ENCODE measurements around the gene CYP4B1.
"Not testable (repeated sequence)": the region's sequence is repeated elsewhere in the genome, so short reads cannot be mapped to it uniquely, and the experiment has no call there.

The CYP4B1 gene

DNA sequence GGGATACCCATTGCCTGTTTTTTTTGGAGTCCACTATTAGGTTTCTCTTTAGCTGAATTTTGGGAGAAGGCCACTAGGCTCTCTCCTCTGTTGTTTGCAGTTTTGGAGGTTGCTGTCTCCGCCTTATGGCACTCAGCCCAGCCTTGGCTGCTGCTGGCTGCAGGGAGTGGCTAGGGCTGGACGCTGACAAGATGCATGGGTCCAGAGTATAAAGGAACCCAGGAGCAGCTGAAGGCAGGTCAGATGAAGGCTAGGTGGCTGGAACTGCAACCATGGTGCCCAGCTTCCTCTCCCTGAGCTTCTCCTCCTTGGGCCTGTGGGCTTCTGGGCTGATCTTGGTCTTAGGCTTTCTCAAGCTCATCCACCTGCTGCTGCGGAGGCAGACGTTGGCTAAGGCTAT is at the start of gene CYP4B1:
CYP4B1 (plus strand) TSS at position 237 of the 400 bp plus-strand sequence; CDS start at position 273, 36 bp downstream.
- DNase-seq: no peak

DNA sequence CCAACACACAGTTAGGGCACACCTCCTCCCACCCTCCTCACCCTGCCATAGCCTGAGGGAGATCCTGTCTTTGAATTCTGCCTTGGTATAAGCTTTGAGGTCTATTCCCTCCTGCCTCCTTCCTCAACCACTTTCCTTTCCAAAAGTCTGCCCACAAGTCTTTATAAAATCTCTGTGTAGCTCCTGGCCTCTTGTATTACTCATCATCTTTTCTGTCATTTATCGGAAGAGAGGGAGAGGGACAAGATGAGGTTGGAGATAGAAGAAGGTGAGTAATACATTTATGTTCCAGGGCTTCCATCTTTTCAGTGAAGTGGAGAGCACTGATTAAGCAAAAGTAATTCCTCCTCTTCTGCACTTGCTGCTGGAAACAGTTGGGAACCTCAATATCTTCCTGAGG is 49.4 kb upstream of the CYP4B1 start:
- DNase-seq: no peak

DNA sequence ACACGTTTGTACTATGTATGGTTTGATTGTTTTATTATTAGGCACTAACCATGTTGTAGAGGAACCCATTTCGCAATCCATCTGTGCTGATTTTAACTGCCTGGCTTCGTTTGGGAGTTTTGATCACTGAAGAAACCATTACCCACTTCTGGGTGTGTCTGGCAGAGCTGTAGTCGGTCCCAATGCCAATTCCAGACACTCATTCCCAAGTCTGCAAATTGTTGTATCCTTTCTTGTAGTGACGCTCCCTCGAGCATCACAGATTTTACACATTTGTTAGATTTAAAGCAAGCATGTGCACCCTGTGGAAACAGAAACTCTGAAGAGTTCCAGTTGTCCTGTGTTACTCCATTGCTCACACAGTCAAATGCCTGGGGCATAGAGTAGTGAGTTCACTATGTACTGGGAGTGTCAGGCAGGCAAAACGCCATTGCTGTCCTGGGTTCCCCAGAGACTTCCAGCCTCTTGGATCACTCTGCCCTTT is 48.9 kb upstream of the CYP4B1 start:
- DNase-seq: no peak

DNA sequence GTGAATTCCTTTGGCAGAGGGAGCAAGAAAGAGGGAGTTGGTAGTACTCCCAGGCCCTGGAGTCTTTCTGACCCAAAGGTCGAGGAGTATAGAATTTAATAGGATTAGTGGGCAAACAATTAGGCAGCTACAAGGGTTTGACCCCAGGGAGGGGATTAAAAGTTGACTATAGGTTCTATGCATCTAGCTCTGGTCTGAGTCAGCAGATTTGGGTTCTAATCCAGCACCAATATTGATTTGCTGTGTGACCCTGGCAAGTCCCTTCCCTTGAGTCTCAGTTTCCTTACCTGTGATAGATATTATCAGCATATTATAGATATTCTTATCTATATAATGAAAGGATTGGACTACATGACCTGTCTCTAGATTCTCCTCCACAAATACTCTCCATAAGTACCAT is 44.9 kb upstream of the CYP4B1 start:
- DNase-seq: no peak

DNA sequence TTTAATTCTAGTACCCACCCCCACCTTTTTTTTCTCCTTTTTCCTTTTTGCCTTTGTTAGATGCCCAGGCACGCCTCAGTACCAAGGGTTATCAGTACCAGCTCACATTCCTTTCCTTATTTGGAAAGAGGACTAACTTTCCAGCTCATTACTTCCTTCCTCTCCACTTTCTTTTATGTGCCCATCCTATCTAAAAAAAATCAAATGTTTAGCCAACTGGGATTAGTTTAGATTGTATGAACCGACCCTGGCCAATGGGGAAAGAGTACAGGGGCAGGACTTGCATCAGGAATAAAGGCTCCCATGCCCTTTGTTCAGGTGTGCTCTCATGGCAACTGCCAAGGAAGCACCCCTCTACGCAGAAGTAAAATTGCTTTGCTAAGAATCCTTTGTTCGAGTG is 44.1 kb upstream of the CYP4B1 start:
- DNase-seq: not testable (repeated sequence)

DNA sequence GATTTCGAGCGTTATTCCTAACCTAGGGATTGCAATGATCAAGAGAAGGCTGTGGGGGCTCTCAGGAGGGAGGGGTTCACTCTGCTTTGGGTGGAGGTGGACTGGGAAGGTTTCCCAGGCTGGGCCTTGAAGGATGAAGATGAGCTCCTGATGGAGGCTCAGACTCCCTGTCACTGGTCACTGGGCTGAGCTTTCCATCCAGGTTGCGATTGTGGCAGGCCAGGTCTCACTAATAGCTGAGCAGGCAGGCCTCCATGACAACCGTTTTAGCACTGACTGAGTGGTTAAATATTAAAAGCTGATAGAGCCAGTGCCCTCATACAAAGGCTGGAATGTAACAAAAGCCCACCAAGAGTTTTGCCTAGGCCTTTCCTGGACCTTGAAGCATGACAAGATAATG is 43.7 kb upstream of the CYP4B1 start:
- no peak for DNase-seq

DNA sequence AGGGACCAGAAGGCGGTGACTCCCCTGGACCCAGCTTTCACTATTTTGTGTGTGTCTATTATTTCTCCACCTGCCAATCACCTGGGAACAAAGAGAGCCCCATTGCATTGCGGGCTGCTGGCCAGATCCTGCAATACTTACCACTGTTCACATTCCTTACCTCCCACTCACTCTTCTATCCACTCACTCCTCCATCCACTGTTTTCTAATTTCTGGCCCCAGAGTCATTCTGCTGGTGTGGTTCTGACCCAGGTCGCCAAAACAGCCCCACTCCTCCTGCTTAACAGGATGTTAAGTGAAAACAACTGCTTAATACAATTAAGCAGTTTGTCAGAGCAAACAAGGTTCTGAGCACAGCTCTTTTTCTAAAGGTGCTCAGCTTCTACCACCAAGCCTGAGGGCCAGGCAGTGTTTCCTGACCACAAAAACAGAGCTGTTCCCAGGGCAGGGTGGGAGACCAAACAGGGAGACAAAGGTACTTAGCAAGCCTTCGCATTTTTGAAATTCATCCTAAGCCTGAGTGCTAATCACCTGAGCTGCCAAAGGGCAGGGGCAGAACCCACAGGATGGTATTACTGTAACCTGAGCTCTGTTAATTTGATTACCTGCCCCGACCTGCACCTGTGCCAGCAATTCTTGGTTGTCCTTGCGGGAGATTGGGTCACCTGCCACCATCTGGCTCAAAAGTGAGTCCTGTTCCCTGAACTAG is 41.4 kb upstream of the CYP4B1 start:
- DNase-seq: no peak

DNA sequence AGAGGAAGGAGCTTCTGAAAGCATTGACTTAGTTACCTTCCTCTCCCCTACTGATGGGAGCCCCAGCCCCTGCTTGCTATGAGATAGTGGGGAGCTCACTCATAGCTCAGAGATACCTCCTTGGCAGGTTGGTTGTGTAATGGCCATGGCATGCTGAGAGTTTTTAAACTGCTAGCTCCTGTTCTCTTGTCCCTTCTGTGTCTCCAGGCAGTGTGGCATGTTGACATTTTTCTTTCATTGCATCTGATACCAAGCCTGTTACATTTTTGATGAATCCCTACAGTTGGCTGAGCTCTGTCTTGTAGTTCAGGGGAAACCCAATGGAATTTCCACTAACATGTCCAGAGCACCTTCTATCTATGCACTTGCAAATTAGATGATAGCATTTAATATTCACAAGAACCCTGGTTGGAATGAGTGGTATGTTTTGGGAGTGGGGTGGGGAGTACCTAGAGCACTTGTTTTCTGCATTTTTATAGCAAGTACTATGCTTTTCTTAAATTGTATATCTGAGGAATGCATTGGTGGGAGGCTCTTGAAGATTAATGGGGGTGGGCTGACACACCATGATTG is 40.8 kb upstream of the CYP4B1 start:
- DNase-seq: no peak

DNA sequence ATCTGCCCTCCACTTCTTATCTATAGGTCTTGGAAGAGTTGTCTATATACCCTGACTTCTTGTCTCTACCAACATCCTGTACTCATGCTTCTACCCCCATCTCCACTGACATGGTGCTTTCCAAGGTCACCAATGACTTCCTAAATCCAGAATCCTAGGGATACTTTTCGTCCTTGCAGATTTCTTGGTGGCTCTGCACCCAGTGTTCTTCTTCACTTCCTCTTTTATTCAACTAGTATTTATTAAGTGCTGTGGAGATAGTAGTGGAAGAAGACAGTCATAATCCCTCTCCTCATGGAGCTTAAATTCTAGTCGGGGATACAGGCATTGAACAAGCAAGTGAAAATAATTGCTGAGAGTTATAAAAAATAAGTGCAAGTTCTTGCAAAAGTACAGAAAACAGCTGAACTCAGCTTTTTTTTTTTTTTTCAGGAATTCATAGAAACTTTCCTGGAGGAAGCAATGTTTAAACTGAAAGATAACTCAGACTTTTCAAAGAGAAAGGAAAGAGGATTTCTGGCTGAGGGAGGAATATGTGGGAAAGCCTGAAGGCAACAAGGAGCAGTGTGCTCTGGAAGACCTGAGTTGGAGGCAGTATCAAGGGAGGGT is 38.2 kb upstream of the CYP4B1 start:
- no peak for DNase-seq

DNA sequence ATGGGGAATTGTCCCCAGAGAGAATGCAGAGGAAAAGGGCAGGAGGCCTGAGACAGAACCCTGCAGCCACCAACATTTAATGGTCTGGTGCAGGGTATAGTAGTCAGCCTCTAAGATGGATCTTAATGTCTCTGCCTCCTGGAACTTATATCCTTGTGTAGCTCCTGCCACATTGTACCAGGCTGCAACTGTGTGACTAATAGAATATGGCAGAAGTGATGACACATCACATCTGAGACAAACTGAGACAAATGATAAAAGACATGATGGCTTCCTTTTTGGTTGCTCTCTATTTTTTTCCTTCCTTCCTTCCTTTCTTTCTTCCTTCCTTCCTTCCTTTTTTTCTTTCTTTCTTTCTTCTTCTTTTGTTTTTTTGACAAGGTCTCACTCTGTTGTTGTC is 37.1 kb upstream of the CYP4B1 start:
- no peak for DNase-seq

DNA sequence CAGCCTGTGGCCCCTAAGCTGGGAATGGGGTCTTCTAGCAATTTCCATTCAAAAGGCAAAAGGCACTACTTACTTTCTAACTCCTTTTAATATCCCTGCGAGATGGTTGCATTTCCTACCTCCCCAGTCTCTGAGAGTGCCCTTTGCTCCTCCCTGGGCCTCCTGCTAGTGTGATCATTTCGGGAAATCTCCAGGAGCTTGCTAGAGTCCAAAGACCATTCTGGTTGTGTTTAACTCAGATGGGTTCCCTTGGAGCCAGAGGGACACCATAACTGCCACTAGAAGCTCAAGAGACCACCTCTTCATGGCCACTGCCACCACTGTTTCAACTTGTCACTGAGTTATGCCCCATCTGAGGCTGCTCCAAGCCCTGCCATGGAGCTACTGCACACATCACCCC is 34.4 kb upstream of the CYP4B1 start:
- DNase-seq: no peak

DNA sequence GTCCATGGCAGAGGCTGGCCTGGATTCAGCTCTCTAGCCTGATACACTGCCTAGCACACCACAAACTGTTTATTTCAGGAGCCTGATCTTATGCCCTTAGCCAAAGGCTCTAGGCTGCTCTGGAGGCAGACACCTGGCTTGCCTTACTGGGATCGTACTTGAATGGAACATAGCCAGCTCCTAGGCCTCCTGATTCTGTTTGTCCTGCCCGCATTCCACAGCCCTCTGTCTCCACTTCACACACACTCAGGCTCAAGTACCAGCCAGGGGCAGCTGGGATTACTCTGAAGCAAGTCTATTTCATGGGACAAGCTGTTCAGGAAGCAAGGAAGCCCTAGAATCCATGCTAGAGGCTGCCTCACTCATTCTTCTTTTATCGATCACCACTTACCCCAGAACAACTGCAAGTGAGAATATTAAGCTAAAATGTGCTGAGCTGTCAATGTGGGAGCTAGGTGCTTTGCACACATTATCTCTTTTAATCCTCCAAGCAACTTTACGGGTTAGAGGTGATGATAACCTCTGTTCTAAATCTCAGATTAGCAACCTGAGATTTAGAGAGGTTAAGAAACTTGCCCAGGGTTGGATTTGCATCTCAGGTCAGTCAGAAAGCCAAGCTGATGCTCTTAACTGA is 31.1 kb upstream of the CYP4B1 start:
- no peak for DNase-seq

DNA sequence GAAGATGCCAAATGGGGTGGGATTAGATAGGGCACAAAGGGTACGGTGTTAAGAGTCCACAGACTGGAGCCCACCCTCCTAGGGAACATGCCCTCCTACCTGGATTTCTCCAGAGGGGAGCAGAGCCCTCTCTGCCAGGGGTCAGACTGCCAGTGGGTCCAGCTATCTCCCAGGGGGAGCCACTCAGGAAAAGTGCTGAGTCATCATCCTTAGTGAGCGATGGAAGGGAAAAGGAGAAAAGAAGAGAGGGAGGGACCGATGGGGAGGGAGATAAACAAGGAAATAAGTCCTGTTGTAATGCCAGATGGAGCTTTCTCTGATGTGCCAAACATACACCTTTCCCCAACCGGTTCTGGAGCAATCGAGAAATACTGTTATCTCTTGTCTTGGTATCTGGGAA is 30.4 kb upstream of the CYP4B1 start:
- no peak for DNase-seq

DNA sequence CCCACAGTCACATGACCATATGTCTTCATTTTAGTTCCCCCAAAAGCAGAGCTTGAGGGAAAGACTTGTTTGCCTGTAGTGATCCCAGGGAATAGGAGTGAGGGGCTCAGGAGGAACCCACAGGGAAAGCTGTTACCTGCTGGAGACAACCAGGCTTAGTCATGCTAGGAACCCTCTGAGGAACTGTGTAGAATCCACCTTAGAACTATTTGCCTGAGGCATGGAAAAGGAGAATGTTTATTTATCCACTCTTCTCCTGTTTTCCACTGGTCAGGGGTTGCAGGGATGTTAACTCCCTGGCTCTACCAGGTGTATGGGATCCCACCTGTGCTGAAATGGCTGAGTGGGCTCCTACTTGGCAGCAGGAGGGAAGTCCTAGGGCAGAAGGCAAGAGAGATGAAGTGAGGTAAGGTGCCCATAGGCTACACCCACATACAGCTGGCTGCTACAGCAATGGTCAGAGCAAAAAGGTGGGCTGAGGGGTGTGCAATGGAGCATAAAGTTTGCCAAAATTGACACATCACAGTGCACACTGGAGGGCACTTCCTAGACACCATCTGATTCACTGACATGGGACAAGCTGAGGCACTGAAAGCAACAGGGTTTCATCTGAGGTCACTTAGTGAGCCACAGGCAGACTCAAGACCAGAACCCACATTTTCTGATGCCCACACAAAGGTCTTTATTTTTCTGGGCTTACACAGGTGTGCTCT is 29.7 kb upstream of the CYP4B1 start:
- no peak for DNase-seq

DNA sequence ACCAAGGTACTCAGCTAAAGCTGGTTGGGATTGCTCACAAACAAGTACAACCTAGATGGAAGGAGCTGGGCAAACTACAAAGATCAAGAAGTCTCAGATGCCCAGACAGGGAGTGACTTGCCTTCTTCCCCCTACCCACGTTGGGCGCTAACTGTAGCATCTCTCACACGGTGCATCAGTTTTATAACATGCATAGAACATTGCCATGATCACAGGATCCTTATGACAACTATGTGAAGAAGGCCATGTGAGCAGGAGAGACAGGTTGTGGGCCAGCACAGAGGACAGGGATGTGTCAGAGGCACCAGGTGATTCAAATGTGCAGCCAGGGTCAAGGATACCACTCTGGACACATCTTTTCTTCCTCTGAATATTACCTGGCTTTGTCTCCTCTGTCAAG is 28.3 kb upstream of the CYP4B1 start:
- DNase-seq: no peak

DNA sequence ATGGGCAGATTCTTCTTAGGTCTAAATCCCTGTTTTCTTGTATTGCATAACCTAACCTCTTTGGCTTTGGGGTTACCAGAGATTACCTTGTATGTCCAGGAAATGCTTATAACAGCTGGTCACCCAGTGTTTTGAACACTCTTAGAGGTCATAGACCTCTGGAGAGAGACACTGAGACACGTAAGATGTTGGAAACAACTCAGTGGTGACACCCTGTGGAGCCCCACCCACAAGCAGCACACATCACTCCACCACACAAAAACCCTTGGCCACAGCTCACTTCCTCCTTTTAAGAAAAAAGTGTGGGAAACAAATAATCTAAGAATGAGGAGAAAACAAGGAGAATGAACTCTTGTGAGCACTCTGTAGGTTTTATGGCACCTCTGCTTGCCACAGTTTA is 26.3 kb upstream of the CYP4B1 start:
- DNase-seq: no peak

DNA sequence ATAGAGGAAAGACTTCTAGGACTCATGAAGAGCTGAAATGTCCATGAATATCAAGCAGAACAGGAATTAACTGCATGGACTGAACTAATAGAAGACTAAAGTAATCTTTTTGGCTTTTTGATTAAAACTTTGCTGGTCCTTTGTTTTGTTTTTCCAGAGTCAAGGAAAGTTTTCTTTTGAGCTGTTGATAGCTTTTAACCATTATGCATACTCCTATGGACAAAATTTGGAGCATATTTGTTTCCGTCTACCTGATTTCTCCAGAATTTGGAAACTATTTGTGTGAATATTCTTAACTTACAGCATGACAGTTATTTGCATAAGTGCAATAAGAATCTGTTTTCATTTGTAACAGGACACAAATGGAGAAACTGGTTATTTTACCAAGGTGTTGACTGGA is 24.5 kb upstream of the CYP4B1 start:
- DNase-seq: no peak

DNA sequence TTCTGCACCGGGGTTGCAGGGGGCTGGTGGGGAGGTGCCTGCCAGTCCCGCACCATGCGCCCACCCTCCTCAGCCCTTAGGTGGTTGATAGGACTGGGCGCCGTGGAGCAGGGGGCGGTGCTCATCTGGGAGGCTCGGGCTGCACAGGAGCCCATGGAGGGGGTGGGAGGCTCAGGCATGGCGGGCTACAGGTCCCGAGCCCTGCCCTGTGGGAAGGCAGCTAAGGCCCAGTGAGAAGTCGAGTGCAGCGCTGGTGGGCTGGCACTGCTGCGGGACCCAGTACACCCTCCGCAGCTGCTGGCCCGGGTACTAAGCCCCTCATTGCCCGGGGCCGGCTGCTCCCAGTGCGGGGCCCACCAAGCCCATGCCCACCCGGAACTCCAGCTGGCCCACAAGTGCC is 20.4 kb upstream of the CYP4B1 start:
- DNase-seq: not testable (repeated sequence)

DNA sequence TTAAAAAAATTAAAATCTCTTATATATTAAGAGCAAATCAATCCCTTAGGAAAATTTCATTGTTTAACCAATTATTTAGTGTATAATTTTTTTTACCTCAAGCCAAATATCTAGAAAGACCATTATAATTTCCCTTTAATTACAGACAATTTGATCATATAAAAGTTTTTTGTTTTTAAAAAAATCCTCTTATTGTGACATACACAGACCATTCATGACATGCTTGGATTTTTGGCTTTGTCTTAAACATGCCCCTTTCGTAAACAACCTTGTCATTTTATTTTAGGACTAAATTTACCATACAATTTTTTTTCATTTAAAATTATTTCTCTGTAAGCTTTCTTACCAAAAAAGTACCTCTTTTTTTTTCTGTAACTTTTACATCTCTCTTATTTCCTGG is 14.2 kb upstream of the CYP4B1 start:
- no peak for DNase-seq

DNA sequence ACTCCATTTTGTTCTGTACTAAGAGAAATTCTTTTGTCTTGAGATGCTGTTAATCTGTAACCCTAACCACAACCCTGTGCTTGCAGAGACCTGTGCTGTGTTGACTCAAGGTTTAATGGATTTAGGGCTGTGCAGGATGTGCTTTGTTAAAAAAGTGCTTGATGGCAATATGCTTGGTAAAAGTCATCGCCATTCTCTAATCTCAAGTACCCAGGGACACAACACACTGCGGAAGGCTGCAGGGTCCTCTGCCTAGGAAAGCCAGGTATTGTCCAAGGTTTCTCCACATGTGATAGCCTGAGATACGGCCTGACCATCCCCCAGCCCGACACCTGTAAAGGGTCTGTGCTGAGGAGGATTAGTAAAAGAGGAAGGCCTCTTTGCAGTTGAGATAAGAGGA is 10.2 kb upstream of the CYP4B1 start:
- not testable (repeated sequence) for DNase-seq

DNA sequence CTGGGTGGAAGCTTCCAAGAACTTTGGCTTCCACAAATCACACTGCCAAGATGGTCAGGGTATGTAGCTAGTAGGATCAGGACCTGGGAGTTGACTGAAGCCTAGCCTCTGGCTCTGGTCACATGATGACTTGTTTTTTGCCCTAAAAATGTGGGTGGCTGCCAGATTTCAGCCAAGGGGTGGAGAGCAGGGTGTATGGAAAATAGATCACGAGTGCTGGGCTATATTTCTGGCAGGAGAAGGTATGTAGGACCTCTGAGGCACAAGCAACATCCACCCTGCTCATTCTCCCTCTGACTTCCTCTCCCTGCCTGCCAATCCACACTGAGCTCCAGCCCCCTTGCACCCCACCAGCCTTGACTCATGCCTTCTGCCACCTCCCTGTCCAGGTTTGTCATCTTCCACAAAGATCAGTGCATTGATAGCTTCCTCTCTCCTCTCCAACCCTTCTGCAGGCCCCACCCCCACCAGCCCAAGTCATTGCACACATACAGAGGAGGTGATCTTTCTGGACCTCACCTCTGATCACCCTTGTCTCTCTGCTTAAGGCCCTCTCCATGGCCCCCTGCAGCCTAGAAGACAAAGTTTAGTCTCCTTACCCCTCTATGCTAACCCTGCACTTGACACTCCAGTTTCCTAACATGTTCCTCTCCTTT is 8.3 kb upstream of the CYP4B1 start:
- DNase-seq: no peak

DNA sequence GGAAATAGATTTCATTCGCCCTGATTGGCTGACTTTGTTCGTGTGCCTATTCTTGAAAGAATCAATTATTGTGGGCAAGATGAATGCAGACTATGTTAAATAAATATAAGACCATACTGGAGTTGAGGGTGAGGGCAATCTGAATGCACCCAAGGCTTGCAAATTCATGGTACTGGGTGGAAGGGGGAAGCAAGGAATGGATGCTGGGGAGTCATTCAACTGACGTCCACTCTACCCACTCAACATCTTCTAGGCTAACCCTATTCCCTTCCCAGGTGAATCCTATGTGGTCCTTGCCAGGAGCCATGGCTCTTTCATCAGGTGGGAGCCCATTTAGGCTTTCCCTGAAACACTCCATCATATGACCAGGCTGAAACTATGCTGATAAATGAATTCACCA is 5.7 kb upstream of the CYP4B1 start:
- no peak for DNase-seq
